Measurements from ENCODE around the gene MTMR2.

- no peak for TF ChIP-seq CTCF (IDR thresholded peaks at IDR 0.05 in 4 of 5, conservative IDR thresholded peaks at IDR 0.05 in 1 of 5)
- TF ChIP-seq POLR2A (IDR thresholded peaks at IDR 0.05) = no peak
Measured at GRCh38 chr11:95888439-95888838, 35.5 kb downstream of the MTMR2 start.
